HG02943 (cell line): Measurements from ENCODE around the gene EPHB3.

ENCODE experiments used
- ATAC-seq: cut with Tn5 transposase; IDR thresholded peaks from one replicate; pipeline ENCODE4 v1.9.1; 2021; ENCODE audit warnings: mild to moderate bottlenecking, low read depth, moderate library complexity; ENCODE audit not compliant: unreplicated experiment

EPHB3 gene

GRCh38 chr3:184578218-184578617 lies 16.6 kb downstream of the EPHB3 start:
- ATAC-seq = no peak

- ATAC-seq = no peak
These were observed 17.2 kb downstream of the EPHB3 start for GRCh38 chr3:184578822-184579221.

GRCh38 chr3:184579513-184579912 lies 17.9 kb downstream of the EPHB3 start:
- ATAC-seq = no peak

- ATAC-seq = no peak
These were observed 18.8 kb downstream of the EPHB3 start for GRCh38 chr3:184580376-184580775.

- no peak for ATAC-seq
These were observed 19.8 kb downstream of the EPHB3 start for GRCh38 chr3:184581331-184581855.

- no peak for ATAC-seq
These were observed 21.3 kb downstream of the EPHB3 start for GRCh38 chr3:184582646-184583577.

GRCh38 chr3:184583578-184584451 lies 22.2 kb downstream of the EPHB3 start:
- ATAC-seq = no peak

GRCh38 chr3:184584464-184584891 lies 22.9 kb downstream of the EPHB3 start:
- no peak for ATAC-seq

- ATAC-seq = no peak
These were observed 24.0 kb downstream of the EPHB3 start for GRCh38 chr3:184585545-184585944.

- ATAC-seq = no peak
These were observed 25.3 kb downstream of the EPHB3 start for GRCh38 chr3:184586851-184587250.

GRCh38 chr3:184588776-184589175 lies 27.2 kb downstream of the EPHB3 start:
- ATAC-seq = no peak

GRCh38 chr3:184590795-184591194 lies 29.2 kb downstream of the EPHB3 start:
- no peak for ATAC-seq

- no peak for ATAC-seq
These were observed 30.2 kb downstream of the EPHB3 start for GRCh38 chr3:184591789-184592188.

GRCh38 chr3:184592371-184593219 lies 31.0 kb downstream of the EPHB3 start:
- ATAC-seq = no peak

GRCh38 chr3:184593220-184593927 lies 31.8 kb downstream of the EPHB3 start:
- ATAC-seq = no peak

GRCh38 chr3:184593928-184594303 lies 32.3 kb downstream of the EPHB3 start:
- ATAC-seq = no peak

- no peak for ATAC-seq
These were observed 32.9 kb downstream of the EPHB3 start for GRCh38 chr3:184594371-184595001.

GRCh38 chr3:184595726-184596125 lies 34.1 kb downstream of the EPHB3 start:
- no peak for ATAC-seq

- no peak for ATAC-seq
These were observed 34.6 kb downstream of the EPHB3 start for GRCh38 chr3:184596233-184596632.
